ENCODE results near the gene NLRP14.

The NLRP14 gene

DNA sequence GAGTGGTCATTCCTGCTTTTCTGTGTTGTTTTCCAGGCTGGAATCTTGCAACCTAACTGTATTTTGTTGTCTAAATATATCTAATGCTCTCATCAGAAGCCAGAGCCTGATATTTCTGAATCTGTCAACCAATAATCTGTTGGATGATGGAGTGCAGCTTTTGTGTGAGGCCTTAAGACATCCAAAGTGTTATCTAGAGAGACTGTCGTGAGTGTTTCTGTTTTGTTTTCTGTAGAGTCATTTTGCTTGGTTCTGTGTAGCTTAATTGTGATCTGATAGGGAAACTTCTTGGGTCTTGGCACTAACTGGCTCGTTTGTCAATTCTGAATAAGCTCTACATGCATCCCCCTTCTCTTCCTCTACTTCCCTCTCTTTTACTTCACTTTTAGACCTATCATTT, 37.4 kb downstream of the NLRP14 start:
- no peak for DNase-seq (ENCODE audit: low spot score)

DNA sequence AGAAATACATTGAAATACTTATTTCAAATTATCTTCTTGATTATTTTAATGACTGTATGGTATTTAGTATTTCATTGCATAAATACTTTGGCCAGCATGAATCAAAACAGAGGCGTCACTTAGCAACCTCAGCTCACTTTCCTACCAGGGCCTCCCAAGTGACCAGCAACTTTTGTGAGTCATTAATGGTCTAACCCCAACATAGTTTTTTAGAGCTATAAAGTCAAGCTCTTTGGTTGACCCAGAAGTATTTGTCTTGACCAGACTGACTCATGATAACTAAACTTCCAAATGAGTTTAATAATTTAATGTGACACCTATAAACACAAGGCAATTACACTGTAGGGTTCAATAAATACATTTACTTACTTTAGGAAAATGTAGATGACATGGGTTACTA, 40.6 kb downstream of the NLRP14 start:
- no peak for DNase-seq (ENCODE audit: low spot score)

DNA sequence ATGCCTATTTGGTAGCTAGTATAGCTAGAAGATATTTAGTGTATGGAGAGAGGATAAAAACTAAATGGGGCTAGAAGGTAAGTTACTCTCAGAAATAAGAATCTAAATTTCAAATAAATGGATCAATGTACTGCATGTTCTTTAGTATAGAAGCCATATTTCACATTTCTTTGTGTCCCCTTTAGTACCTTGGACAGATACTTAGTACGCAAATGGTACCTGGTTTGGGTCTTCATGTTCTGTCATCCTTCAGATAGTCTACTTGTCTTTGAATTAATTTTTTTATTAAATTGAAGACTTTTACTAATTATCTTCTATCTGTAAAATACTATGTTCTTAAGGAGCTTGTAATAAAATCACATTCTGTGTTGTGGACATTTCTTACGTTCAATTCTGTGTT, 42.3 kb downstream of the NLRP14 start:
- DNase-seq (ENCODE audit: low spot score): no peak

DNA sequence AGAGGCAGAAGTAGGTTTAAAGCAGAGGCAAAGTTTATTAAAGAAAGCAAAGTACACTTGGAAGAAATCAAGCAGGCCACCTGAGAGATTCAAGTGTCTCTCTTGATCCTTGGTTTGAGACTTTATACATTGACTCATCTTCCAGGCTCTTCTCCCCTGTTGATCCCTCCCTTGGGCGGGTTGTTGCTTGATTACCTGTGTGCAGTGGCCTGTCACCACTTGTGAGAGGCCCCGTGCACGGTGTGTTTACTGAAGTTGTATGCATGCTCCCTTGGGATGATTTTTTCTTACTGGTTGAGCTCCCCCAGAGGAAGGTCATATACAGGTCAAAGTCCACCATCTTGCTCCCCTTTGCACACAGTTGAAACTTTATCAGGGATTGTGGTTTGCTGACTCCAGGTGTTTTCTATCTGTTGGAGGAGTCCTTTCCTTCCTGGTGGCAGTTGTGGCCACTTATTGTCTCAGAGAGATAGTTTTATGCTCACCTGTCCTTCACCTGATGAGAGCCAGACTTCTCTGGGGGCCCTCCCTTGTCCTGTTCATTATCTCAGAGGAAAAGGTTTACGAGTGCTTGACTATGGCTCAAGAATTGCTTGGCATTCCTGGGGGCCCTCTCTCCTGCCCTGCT, 52.2 kb downstream of the NLRP14 start:
- DNase-seq (ENCODE audit: low spot score): no peak

DNA sequence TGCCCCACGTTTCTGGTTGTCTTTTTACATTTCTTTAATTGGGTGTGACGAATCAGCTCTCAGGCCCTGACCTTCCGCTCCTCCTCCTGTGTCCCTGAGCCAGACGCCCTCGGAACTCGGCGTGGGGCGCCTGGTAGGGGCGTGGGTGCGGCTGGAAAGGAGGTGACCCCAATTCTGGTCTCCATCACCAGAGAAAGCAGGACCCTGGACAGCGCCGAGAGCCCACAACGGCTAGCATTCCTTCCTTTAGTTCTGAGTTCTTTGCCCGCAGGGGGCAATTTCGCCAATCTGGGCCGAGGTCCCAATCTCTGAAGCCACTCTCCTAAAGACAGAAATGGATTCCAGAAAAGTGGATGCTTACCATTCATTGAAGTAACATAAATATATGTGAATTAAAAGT, 56.8 kb downstream of the NLRP14 start:
- DNase-seq (ENCODE audit: low spot score): no peak

DNA sequence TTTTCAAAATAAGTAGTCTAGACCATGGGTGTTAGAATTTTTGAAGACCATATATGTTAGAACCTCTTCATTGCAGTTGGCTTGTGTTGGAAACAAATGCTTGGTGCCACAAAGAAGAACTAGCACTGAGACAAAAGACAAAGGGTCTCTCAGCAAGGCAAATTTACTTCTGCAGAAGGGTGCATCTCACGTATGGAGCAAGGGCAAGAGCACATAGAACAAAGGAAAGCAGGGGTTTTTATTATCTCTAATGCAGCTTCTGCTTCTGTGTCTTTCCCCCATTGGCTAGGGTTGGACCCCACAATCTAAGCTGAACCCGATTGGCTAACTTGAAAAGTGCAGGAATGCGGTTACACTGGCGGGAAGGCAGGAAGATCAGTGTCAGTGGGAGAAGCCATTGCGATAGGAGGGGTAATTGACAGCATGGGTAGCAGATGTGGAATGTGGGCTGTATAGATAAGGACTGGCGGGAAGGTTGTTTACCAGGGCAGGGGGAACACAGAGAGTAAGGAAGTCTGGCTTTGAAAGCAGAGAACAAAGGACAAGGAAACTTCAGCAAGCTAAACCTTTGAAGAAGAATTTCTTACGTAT, 59.4 kb downstream of the NLRP14 start:
- no peak for DNase-seq (ENCODE audit: low spot score)

DNA sequence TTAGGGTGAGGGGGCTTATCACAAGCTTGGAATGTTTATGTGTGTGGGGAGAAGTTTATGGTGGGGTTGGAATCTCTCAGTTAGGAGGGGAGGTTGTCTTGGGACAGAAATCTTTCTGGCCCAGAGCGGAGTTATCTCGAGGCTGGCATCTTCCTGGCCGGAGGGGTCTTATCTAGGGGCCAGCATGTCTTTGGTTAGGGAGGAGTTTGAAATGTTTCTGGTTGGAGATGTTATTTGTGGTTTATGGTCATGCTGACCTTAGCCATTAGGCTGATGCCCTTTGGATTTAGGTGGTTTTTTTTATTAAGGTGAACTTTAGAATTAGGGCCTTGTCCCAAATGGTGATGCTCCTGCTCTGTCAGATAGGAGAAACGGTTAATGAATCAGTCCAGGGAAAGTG, 60.6 kb downstream of the NLRP14 start:
- no peak for DNase-seq (ENCODE audit: low spot score)

DNA sequence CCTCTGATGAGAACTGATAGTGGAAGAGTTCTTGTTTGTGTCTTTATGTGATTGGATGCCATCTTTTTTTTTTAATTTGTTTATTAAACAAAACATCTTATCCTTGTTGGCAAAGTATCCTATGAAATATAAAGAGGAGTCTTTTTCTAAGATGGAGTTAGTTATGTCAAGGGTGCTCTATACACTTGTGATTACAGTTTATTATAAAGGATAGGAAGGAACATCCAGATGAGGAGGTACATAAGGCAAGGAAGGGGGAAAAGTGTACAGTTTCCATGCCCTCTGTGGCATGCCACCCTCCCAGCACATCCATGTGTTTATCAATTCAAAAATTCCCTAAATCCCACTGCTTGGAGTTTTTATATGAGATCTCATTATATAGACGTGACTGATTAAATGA, 61.2 kb downstream of the NLRP14 start:
- DNase-seq (ENCODE audit: low spot score): no peak

DNA sequence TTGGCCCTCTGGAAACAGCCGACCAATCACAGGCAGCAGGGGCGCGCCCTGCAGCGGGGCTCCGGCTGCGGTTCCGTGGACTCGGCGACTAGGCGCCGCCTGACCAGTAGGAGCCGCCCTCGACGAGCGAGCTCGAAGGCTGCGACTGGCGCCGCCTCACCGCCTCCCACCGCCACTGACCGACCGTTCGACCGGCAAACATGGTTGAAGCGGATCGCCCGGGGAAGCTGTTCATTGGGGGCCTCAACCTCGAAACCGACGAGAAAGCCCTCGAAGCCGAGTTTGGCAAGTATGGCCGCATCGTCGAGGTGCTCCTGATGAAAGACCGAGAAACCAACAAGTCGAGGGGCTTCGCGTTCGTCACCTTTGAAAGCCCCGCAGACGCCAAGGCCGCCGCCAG, 68.6 kb downstream of the NLRP14 start, which contains the start of gene RBMXL2:
Gene RBMXL2, plus strand, starts transcription at position 78 of the 400 bp plus-strand sequence. Its CDS starts 123 bp downstream, at position 201.
- DNase-seq (ENCODE audit: low spot score): no peak

DNA sequence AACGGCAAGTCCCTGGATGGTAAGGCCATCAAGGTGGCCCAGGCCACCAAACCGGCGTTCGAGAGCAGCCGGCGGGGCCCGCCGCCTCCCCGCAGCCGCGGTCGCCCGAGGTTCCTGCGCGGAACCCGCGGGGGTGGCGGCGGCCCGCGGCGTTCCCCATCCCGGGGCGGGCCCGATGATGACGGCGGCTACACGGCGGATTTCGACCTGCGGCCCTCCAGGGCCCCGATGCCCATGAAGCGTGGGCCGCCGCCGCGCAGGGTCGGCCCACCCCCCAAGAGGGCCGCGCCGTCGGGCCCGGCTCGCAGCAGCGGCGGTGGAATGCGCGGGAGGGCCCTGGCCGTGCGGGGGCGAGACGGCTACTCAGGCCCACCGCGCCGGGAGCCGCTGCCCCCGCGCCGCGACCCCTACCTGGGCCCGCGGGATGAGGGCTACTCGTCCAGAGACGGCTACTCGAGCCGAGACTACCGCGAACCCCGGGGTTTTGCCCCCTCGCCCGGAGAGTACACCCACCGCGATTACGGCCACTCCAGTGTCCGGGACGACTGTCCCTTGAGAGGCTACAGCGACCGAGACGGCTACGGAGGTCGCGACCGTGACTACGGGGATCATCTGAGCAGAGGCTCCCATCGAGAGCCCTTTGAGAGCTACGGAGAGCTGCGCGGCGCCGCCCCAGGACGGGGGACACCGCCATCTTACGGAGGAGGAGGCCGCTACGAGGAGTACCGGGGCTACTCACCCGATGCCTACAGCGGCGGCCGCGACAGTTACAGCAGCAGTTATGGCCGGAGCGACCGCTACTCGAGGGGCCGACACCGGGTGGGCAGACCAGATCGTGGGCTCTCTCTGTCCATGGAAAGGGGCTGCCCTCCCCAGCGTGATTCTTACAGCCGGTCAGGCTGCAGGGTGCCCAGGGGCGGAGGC, 69.3 kb downstream of the NLRP14 start:
- DNase-seq (ENCODE audit: low spot score): no peak

DNA sequence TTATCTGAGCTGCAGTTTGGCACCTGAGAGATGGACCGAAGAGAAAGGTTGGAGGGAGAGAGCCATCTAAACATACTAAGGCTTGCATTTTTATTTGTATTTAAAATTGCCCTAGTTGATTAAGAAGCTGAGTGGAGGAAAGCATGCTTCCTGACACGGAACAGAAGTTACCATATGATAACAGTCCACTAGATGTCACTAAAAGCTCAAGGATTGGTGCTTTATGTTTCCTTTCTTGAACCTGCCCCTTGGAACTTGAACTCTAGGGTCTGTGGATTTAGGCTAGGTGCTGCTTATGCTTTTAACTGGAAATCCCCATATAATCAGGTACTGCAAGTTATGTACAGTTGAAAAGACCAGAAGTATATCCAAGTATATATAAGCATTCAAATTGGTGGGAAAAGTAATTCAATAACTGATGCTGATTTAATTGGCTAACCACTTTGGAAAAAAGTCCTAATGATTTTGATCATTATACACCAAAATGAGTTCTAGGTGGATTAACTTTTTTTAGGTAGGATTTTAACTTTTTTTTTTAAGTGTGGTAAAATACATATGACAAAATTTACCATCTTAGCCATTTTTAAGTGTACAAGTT, 78.1 kb downstream of the NLRP14 start:
- DNase-seq (ENCODE audit: low spot score): peak; percentile 24

DNA sequence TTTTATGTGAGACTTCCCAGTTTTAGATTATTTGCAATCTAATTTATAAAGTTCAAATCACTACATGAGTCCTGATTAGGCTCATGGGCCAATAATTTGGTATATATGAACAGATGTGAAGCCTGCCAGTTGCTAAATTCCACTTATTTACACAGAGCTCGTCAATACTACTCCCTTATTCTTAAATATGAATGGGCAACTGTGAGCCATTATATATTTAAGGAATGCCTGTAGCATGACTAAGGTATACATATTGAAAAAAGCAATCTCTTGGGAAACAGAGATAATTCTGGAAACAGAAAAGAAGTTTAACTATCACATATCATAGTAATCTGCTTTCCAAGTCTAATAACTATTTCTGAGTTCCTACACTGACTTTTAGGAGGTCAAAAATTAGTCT, 95.5 kb downstream of the NLRP14 start:
- no peak for DNase-seq (ENCODE audit: low spot score)

DNA sequence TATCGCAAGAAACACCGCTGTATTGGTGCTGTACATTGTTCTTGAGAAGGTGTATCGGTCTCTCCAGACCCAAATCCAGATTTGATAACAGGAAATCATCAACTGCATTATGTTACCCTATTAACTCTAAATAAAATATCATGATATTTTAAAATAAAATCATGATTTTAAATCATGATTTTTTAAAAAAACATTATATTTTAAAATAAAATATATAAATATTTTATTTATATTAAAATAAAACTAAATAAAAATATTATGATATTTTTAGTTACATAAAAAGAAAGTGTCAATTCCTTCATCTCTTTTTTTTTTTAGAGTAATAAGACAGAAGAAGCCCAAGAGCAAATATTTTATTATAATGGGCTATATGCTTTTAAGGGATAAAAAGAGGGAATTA, 96.1 kb downstream of the NLRP14 start:
- DNase-seq (ENCODE audit: low spot score): no peak

Measured in HuH-7.5 (cell line).